ENCODE results near the gene TBC1D19.
A peak's percentile ranks its signal among the peaks of the same experiment; 100 is the strongest.
"Not testable (repeated sequence)": the region's sequence is repeated elsewhere in the genome, so short reads cannot be mapped to it uniquely, and the experiment has no call there.

The TBC1D19 gene, protein sequence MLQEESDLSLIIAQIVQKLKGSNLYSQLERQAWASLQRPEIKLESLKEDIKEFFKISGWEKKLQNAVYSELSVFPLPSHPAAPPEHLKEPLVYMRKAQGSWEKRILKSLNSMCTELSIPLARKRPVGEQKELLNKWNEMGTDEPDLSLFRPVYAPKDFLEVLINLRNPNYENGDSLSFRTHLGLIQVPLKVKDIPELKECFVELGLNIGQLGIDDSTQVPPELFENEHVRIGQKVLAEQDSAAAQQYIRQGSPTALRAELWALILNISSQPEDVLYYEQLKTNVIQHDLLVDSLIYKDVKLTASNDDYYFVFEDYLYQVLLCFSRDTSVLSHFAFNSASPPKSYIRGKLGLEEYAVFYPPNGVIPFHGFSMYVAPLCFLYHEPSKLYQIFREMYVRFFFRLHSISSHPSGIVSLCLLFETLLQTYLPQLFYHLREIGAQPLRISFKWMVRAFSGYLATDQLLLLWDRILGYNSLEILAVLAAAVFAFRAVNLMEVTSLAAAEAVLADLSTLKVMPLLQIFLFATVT

DNA sequence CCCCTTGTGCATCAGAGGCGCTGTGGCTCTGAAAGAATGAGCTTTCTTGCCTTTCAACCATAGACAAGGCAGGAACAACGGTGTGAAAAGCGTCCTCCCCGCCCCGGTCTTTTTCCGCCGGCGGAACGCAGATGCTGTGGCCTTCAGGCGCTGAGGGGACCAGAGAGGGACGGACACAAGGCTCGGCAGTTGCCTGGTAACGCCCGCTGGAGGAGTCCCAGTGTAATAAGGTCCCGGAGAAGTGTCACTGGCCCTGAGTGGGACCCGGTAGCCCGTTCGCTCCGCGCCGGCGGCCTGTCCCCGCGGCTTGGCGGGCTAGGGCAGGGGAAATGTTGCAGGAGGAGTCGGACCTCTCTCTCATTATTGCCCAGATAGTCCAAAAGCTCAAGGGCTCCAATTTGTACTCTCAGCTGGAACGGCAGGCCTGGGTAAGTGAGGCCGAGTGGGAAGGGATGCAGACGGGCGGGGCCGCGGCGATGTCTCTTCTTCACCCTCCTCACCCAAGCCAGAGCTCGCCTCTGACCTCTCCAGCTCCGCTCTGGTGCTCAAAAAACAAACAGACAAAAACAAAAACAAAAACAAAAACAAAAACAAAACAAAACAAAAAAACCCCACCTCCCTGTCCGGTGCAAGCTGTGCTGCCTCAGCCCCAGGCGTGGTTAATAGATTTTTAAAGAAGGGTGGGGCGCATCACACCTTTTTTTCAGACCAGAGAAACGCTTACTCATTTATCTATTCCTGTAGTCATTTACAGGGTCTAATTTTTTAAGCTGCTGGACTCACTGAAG is at the start of gene TBC1D19:
Gene TBC1D19, plus strand, starts transcription at position 220 of the 788 bp plus-strand sequence. Its CDS starts 110 bp downstream, at position 330.
- H3K4me3 ChIP-seq (ENCODE audit: low read depth, low read length), result peak within 1 kb of the TSS; percentile 85
- TF ChIP-seq, protein P1, sequence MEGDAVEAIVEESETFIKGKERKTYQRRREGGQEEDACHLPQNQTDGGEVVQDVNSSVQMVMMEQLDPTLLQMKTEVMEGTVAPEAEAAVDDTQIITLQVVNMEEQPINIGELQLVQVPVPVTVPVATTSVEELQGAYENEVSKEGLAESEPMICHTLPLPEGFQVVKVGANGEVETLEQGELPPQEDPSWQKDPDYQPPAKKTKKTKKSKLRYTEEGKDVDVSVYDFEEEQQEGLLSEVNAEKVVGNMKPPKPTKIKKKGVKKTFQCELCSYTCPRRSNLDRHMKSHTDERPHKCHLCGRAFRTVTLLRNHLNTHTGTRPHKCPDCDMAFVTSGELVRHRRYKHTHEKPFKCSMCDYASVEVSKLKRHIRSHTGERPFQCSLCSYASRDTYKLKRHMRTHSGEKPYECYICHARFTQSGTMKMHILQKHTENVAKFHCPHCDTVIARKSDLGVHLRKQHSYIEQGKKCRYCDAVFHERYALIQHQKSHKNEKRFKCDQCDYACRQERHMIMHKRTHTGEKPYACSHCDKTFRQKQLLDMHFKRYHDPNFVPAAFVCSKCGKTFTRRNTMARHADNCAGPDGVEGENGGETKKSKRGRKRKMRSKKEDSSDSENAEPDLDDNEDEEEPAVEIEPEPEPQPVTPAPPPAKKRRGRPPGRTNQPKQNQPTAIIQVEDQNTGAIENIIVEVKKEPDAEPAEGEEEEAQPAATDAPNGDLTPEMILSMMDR (IDR thresholded peaks at IDR 0.05; ENCODE audit: control insufficient read depth, extremely low read depth, insufficient read depth), result no peak
- DNase-seq (ENCODE audit: low read depth), result peak; percentile 73

DNA sequence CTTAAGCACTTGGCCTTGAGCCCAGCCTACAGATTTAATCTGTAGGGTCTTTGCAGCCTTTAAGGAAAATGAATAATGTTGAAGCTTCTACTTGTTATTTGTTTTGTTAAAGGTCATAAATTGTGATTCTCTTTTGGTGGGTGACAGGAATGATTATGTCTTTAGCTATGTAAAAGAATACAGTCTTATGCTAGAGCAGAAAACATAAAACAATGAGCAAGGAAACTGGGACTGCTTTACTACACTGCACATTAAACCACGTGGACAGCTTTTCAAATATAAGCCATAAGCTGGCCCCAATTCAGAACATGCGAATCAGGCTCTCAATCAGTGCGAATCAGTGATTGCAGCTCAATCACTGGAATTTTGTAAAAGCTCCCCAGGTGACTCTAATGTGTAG is 40.9 kb upstream of the TBC1D19 start:
- DNase-seq (ENCODE audit: low read depth), result no peak
- H3K4me3 ChIP-seq (ENCODE audit: low read depth, low read length), result no peak overlapping the region
- TF ChIP-seq, protein P1 (IDR thresholded peaks at IDR 0.05; ENCODE audit: control insufficient read depth, extremely low read depth, insufficient read depth), result no peak

DNA sequence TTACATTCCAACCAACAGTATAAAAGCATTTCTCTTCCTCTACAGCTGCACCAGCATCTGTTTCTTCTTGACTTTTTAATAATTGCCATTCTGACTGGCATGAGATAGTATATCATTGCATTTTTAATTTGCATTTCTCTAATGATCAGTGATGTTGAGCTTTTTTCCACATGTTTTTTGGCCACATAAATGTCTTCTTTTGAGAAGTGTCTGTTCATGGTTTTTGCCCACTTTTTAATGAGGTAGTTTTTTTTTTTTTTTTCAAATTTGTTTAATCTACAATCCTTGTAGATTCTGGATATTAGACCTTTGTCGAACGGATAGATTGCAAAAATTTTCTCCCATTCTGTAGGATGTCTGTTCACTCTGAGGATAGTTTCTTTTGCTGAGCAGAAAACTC is 39.5 kb upstream of the TBC1D19 start:
- DNase-seq (ENCODE audit: low read depth), result no peak
- TF ChIP-seq, protein P1 (IDR thresholded peaks at IDR 0.05; ENCODE audit: control insufficient read depth, extremely low read depth, insufficient read depth), result no peak
- no peak overlapping the region for H3K4me3 ChIP-seq (ENCODE audit: low read depth, low read length)

DNA sequence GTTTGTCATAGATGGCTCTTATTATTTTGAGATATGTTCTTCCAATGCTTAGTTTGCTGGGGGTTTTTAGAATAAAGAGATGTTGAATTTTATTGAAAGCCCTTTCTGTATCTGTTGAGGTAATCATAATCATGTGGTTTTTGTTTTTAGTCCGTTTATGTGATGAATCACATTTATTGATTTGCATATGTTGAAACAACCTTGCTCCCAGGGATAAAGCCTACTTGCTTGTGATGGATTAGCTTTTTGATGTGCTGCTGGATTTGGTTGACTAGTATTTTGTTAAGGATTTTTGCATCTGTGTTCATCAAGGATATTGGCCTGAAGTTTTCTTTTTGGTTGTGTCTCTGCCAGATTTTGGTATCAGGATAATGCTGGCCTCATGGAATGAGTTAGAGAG is 35.5 kb upstream of the TBC1D19 start:
- H3K4me3 ChIP-seq (ENCODE audit: low read depth, low read length); DNase-seq (ENCODE audit: low read depth): not testable (repeated sequence)

DNA sequence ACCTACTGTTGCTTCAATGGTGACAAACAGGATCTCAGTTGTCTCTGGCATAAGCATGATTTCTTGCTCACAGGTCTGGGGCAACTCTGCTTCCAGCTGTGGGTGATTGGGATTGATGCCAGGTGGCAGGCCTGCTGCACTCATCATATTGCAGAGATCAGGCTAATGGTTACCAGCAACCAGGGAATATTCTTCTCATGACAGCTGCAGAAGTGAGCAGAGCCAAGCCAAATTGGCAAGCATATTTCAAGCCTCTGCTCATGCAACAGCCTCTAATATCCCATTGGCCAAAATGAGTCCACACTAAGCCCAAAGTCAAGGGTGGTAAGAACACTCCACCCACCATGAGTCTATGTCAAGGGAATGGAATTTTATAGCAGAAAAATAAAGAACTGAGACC is 26.7 kb upstream of the TBC1D19 start:
- DNase-seq (ENCODE audit: low read depth), result no peak
- TF ChIP-seq, protein P1 (IDR thresholded peaks at IDR 0.05; ENCODE audit: control insufficient read depth, extremely low read depth, insufficient read depth), result no peak

DNA sequence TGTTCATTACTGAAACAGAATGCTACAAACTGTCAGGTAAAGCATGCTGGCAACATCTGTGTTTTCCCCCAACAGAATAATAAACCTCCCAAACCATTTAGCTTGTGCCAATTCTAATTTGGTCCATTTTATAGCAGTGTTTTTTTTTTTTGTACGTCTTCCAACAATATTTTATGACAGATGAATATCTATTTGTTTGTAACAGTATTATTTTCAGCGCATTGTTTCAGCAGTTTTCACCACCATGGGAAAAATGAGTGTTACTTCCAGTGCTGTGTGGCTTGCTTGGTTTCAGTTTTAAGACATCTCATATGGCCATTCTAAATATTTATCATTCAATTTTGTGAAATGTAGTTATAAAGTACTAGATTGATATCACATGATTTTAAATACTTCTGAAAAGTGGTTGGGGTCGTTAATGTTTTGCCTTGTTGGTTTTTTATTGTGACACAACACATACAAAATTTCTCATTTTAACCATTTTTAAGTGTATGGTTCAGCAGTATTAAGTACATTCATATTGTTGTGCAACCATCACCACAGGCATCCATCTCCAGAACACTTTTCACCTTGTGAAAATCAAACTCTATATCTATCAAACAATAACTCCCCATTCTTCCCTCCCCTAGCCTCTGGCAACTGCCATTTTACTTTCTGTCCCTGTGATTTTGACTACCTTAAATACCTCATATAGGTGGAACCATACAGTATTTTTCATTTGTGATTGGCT is 25.6 kb upstream of the TBC1D19 start:
- DNase-seq (ENCODE audit: low read depth), result no peak
- TF ChIP-seq, protein P1 (IDR thresholded peaks at IDR 0.05; ENCODE audit: control insufficient read depth, extremely low read depth, insufficient read depth), result no peak
- H3K4me3 ChIP-seq (ENCODE audit: low read depth, low read length), result no peak overlapping the region

More for the DNA sequence above, 26.7 kb upstream of the TBC1D19 start:
- no peak overlapping the region for H3K4me3 ChIP-seq (ENCODE audit: low read depth, low read length)

All from LNCaP clone FGC (cell line).